Activated B cell treated with CpG ODN at 0.5 μM for 24 hours (primary cell): ENCODE results near the gene ZNF787. TPM values are rescaled to one million over a fixed set of nuclear protein-coding genes. Genes with fewer than 3 reads are reported as not detected.

Source experiments
- ATAC-seq: fragments of 200-7000 bp; cut with Tn5 transposase; one replicate; pipeline ENCODE4 v1.10.0; 2021; ENCODE audit warnings: low read depth, mild to moderate bottlenecking, moderate library complexity
- CTCF ChIA-PET: fragments of 350-600 bp; sonication (Branson Sonifier 250); formaldehyde crosslinking; loops from one replicate; lab custom pipeline; 2021; ENCODE audit warnings: antibody characterized with exemption; lab: Charles Lee
- POLR2A ChIA-PET: fragments of 350-600 bp; sonication (Branson Sonifier 250); formaldehyde crosslinking; loops from one replicate; lab custom pipeline; 2021; ENCODE audit warnings: antibody characterized with exemption; lab: Charles Lee
- DNase-seq: peaks from one replicate; pipeline ENCODE4 v3.0.0; 2022
- H3K27ac Mint-ChIP-seq: one replicate; pipeline ENCODE4 v1.8.0; 2020; ENCODE audit warnings: mixed read lengths
- H3K27me3 Mint-ChIP-seq: one replicate; pipeline ENCODE4 v1.8.0; 2021; ENCODE audit warnings: mixed read lengths
- H3K36me3 Mint-ChIP-seq: one replicate; pipeline ENCODE4 v1.8.0; 2021; ENCODE audit warnings: low read depth, mixed read lengths
- H3K4me1 Mint-ChIP-seq: one replicate; pipeline ENCODE4 v1.8.0; 2021; ENCODE audit warnings: mixed read lengths
- H3K4me3 Mint-ChIP-seq: one replicate; pipeline ENCODE4 v1.8.0; 2020; ENCODE audit warnings: mild to moderate bottlenecking, mixed read lengths
- H3K9me3 Mint-ChIP-seq: one replicate; pipeline ENCODE4 v1.8.0; 2020; ENCODE audit warnings: mixed read lengths
- CTCF ChIP-seq: fragments of 200-600 bp; IDR thresholded peaks from one replicate; pipeline ENCODE4 v1.8.0; 2022; ENCODE audit warnings: antibody characterized with exemption, mild to moderate bottlenecking
- intact Hi-C: fragments of 100-400 bp; cut with micrococcal nuclease; formaldehyde crosslinking; loops from one replicate; pipeline ENCODE4 v1.15.1; 2024
- total RNA-seq: library from RNA; stranded (reverse); gene quantifications from 2 replicates; pipeline ENCODE4 v1.2.3, GENCODE V29; 2022

Gene ZNF787
- total RNA-seq, 1 donor from 2014 or later, result 42.3 TPM

GRCh38 chr19:56053596-56053995, 67.5 kb downstream of the ZNF787 start:
- no peak for ATAC-seq
- TF ChIP-seq CTCF, result no peak
- H3K36me3 Mint-ChIP-seq, result no peaks in the 10 kb centered on the region
- H3K27me3 Mint-ChIP-seq, result peaks cover 14% of the 10 kb centered on the region
- CTCF ChIA-PET, result no interaction called here
- H3K9me3 Mint-ChIP-seq, result peaks cover under 1% of the 10 kb centered on the region
- no peaks in the 10 kb centered on the region for H3K4me1 Mint-ChIP-seq
- H3K27ac Mint-ChIP-seq, result no peak overlapping the region
- intact Hi-C loops, result no loop called here
- no peak for DNase-seq
- no peak overlapping the region for H3K4me3 Mint-ChIP-seq
- POLR2A ChIA-PET, result no interaction called here

Other genes with a start within 250 kb of the ZNF787 start
- gene NLRP13, start 189.0 kb downstream of the ZNF787 start, total RNA-seq, result not detected in 2 replicates
- not detected in 2 replicates for gene NLRP8, start 173.5 kb downstream of the ZNF787 start, total RNA-seq
- not detected in 2 replicates for gene NLRP5, start 134.5 kb downstream of the ZNF787 start, total RNA-seq
- gene ZNF444, start 20.0 kb upstream of the ZNF787 start, total RNA-seq, result 28.1 and 32.1 TPM in 2 replicates
- not detected in 2 replicates for gene GALP, start 54.7 kb upstream of the ZNF787 start, total RNA-seq
- gene ZSCAN5B, start 76.5 kb upstream of the ZNF787 start, total RNA-seq, result not detected in 2 replicates
- gene ZSCAN5C, start 81.0 kb upstream of the ZNF787 start, total RNA-seq, result not detected in 2 replicates
- gene EDDM13, start 151.5 kb upstream of the ZNF787 start, total RNA-seq, result not detected in 2 replicates
- gene ZSCAN5A, start 193.5 kb upstream of the ZNF787 start, total RNA-seq, result 14.0 and 17.8 TPM in 2 replicates